ENCODE measurements around the gene NUDT7. TPM values are rescaled to one million over a fixed set of nuclear protein-coding genes. Genes with fewer than 3 reads are reported as not detected.

Gene NUDT7
- total and polyA plus RNA-seq, 2 donors (not counting 3 experiments of a cell fraction or from before 2014, with no cell fraction given): 6.2 to 6.5 TPM

DNA sequence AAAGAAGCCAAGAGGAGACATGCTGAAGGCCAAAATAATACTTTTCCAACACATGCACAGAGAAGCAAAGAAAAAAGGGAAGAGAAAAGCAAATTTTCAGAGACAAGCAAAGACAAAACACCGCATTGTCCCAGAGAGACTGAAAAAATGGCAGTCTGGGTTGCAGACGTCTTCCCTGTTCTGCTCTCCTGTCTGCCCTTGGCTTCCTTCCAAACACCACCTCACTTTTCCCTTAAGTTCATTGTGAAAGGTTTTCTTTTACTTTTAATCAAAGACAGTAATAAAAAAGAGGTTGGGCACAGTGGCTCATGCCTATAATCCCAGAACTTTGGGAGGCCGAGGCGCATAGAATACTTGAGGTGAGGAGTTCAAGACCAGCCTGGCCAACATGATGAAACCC lies 44.9 kb downstream of the NUDT7 start:
- no TSS peak for BruUV-seq (replicated peaks)
- Histone ChIP-seq H3K27me3 (ENCODE audit: control insufficient read depth in 2 of 2, insufficient read depth in 2 of 2, low read length in 2 of 2) (no peaks in the 10 kb centered on the region), H3K4me3 (replicated peaks in 1 of 3; ENCODE audit: insufficient read depth in 1 of 3, low read depth in 1 of 3, low read length in 3 of 3) (no peak overlapping the region), H3K36me3 (ENCODE audit: control insufficient read depth in 2 of 2, extremely low read depth in 1 of 2, insufficient read depth in 2 of 2, low read length in 2 of 2) (no peaks in the 10 kb centered on the region), H4K20me1 (replicated peaks; ENCODE audit: control insufficient read depth, extremely low read depth, insufficient read depth, low read length) (no peaks in the 10 kb centered on the region), H2AFZ (ENCODE audit: low read depth, low read length) (no peak overlapping the region), H3K4me1 (ENCODE audit: control insufficient read depth, extremely low read depth, insufficient read depth, low read length) (peaks cover 8% of the 10 kb centered on the region), H3K9ac (replicated peaks; ENCODE audit: extremely low read depth, insufficient read depth, low read length) (no peak overlapping the region), H3K4me2 (ENCODE audit: insufficient read depth, low read length) (peak overlapping the region; percentile 28), H3K27ac (ENCODE audit: insufficient read depth, low read depth, low read length) (no peak overlapping the region), H3K9me1 (replicated peaks; ENCODE audit: control insufficient read depth, extremely low read depth, insufficient read depth, low read length) (no peaks in the 10 kb centered on the region), H3K9me3 (replicated peaks; ENCODE audit: control insufficient read depth, insufficient read depth, low read length) (no peaks in the 10 kb centered on the region), H3K79me2 (ENCODE audit: control insufficient read depth, insufficient read depth, low read length) (no peaks in the 10 kb centered on the region)
- dilution Hi-C loops (cut with MboI; ENCODE audit: extremely low pct_ligation_motif_present, low sequenced_read_pairs): no loop called here
- ChIA-PET POLR2A (no interaction called here), CTCF (no interaction called here)
- no peak for FAIRE-seq
- intact Hi-C loops (cut with micrococcal nuclease): no loop called here
- TF ChIP-seq FOS (IDR thresholded peaks at IDR 0.05; ENCODE audit: borderline replicate concordance, insufficient read depth, low read length): no peak
- no peak for TF ChIP-seq GATA2 (IDR thresholded peaks at IDR 0.05; ENCODE audit: insufficient read depth, insufficient read length, low read depth, low read length)
- TF ChIP-seq POLR2AphosphoS5 (IDR thresholded peaks at IDR 0.05; ENCODE audit: insufficient read depth, low read depth, low read length): no peak
- TF ChIP-seq, protein P1, sequence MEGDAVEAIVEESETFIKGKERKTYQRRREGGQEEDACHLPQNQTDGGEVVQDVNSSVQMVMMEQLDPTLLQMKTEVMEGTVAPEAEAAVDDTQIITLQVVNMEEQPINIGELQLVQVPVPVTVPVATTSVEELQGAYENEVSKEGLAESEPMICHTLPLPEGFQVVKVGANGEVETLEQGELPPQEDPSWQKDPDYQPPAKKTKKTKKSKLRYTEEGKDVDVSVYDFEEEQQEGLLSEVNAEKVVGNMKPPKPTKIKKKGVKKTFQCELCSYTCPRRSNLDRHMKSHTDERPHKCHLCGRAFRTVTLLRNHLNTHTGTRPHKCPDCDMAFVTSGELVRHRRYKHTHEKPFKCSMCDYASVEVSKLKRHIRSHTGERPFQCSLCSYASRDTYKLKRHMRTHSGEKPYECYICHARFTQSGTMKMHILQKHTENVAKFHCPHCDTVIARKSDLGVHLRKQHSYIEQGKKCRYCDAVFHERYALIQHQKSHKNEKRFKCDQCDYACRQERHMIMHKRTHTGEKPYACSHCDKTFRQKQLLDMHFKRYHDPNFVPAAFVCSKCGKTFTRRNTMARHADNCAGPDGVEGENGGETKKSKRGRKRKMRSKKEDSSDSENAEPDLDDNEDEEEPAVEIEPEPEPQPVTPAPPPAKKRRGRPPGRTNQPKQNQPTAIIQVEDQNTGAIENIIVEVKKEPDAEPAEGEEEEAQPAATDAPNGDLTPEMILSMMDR (IDR thresholded peaks at IDR 0.05; ENCODE audit: extremely low read depth in 1 of 2, insufficient read depth in 1 of 2, low read depth in 1 of 2, low read length in 2 of 2): no peak
- no peak for TF ChIP-seq MYC (IDR thresholded peaks at IDR 0.05; ENCODE audit: low read depth, low read length)
- no peak for TF ChIP-seq JUN (IDR thresholded peaks at IDR 0.05; ENCODE audit: borderline replicate concordance, insufficient read depth, insufficient read length, low read depth)
- TF ChIP-seq MAX (IDR thresholded peaks at IDR 0.05; ENCODE audit: insufficient read depth, insufficient read length): no peak
- no peak for TF ChIP-seq POLR2A (IDR thresholded peaks at IDR 0.05; ENCODE audit: low read depth, low read length)
- TF ChIP-seq EZH2 (IDR thresholded peaks at IDR 0.05; ENCODE audit: borderline replicate concordance, low read depth, low read length, severe bottlenecking): no peak
- DNase-seq (ENCODE audit: low read depth, low spot score): no peak

Measured in endothelial cell of umbilical vein (primary cell).